GM12891 (cell line): ENCODE measurements around the gene SMIM35.

Source experiments
- DNase-seq: peaks from one replicate; pipeline ENCODE4 v3.0.0; 2011; ENCODE audit warnings: low spot score; ENCODE audit not compliant: insufficient read length
- FAIRE-seq: peaks from 2 replicates; lab custom pipeline; 2011; peaks lifted over from hg19 to GRCh38; lab: Jason Lieb, UNC
- PAX5 ChIP-seq: IDR thresholded peaks from 2 replicates; pipeline ENCODE4 v1.6.1; 2011; ENCODE audit warnings: low read length, moderate library complexity, mild to moderate bottlenecking; ENCODE audit not compliant: insufficient read depth, severe bottlenecking
- POLR2A ChIP-seq: IDR thresholded peaks from 2 replicates; pipeline ENCODE4 v1.6.1; 2011; ENCODE audit warnings: low read depth, low read length, control low read depth
- POLR2AphosphoS5 ChIP-seq: IDR thresholded peaks from 2 replicates; pipeline ENCODE4 v1.6.1; 2011; ENCODE audit warnings: low read depth, low read length, control low read depth
- POU2F2 ChIP-seq: IDR thresholded peaks from 2 replicates; pipeline ENCODE4 v1.6.1; 2011; ENCODE audit warnings: low read depth, mild to moderate bottlenecking, control low read depth, low read length, moderate library complexity
- SPI1 ChIP-seq: IDR thresholded peaks from 2 replicates; pipeline ENCODE4 v1.6.1; 2011; ENCODE audit warnings: low read depth, low read length, control low read depth
- TAF1 ChIP-seq: IDR thresholded peaks from 2 replicates; pipeline ENCODE4 v1.6.1; 2011; ENCODE audit warnings: low read depth, low read length, control low read depth

Gene SMIM35

GRCh38 chr11:118082880-118083552 lies 3.7 kb downstream of the SMIM35 start:
- FAIRE-seq (no peak), DNase-seq (no peak)
- TF ChIP-seq SPI1 (no peak), POU2F2 (no peak), TAF1 (no peak)

GRCh38 chr11:118081241-118081958 lies 5.4 kb downstream of the SMIM35 start:
- no peak for TF ChIP-seq POLR2AphosphoS5
- no peak for TF ChIP-seq POLR2A
- TF ChIP-seq PAX5: no peak
- no peak for TF ChIP-seq TAF1
- TF ChIP-seq SPI1: no peak
- TF ChIP-seq POU2F2: no peak
- FAIRE-seq: no peak
- DNase-seq: no peak

- DNase-seq: no peak
- no peak for FAIRE-seq
- no peak for TF ChIP-seq TAF1
- TF ChIP-seq SPI1: no peak
- TF ChIP-seq POLR2AphosphoS5: no peak
- no peak for TF ChIP-seq POLR2A
Observed at GRCh38 chr11:118080296-118080695, 6.5 kb downstream of the SMIM35 start.

GRCh38 chr11:118079491-118079890 lies 7.3 kb downstream of the SMIM35 start:
- no peak for FAIRE-seq
- TF ChIP-seq SPI1 (no peak), POLR2AphosphoS5 (no peak), POLR2A (no peak), POU2F2 (no peak), PAX5 (no peak), TAF1 (no peak)
- DNase-seq: no peak

- FAIRE-seq: no peak
- DNase-seq: no peak
- TF ChIP-seq SPI1 (no peak), PAX5 (no peak), POLR2AphosphoS5 (no peak), POU2F2 (no peak), TAF1 (no peak), POLR2A (no peak)
Observed at GRCh38 chr11:118078911-118079411, 7.8 kb downstream of the SMIM35 start.

- TF ChIP-seq POLR2AphosphoS5: no peak
- TF ChIP-seq PAX5: no peak
- no peak for TF ChIP-seq POLR2A
- TF ChIP-seq SPI1: no peak
- no peak for TF ChIP-seq POU2F2
- no peak for TF ChIP-seq TAF1
Observed at GRCh38 chr11:118076754-118077281, 9.9 kb downstream of the SMIM35 start, which contains the start of gene TMPRSS4. TMPRSS4 (plus strand) TSS chr11:118077078; CDS start chr11:118077303, 225 bp downstream.

GRCh38 chr11:118074785-118075184 lies 12.0 kb downstream of the SMIM35 start:
- FAIRE-seq (no peak), DNase-seq (no peak)
- TF ChIP-seq SPI1 (no peak), POLR2AphosphoS5 (no peak), POU2F2 (no peak), POLR2A (no peak), TAF1 (no peak), PAX5 (no peak)

More at GRCh38 chr11:118076754-118077281, 9.9 kb downstream of the SMIM35 start, which contains the start of gene TMPRSS4:
- DNase-seq (no peak), FAIRE-seq (no peak)

- no peak for FAIRE-seq
- TF ChIP-seq PAX5: no peak
- no peak for TF ChIP-seq TAF1
- TF ChIP-seq SPI1: no peak
- DNase-seq: no peak
Observed at GRCh38 chr11:118074091-118074685, 12.6 kb downstream of the SMIM35 start.

GRCh38 chr11:118073554-118073953 lies 13.2 kb downstream of the SMIM35 start:
- DNase-seq (no peak), FAIRE-seq (no peak)
- TF ChIP-seq SPI1 (no peak), POLR2A (no peak), TAF1 (no peak), POU2F2 (no peak), POLR2AphosphoS5 (no peak), PAX5 (no peak)
